CD4-positive, alpha-beta T cell treated with Interleukin-17A for 4 hours (primary cell): Measurements from ENCODE around the gene CASP7.

ENCODE experiments used
- DNase-seq: peaks from one replicate; pipeline ENCODE4 v3.0.0-alpha.2; 2020; ENCODE audit warnings: mixed read lengths

Gene CASP7

GRCh38 chr10:113666682-113667252, 12.9 kb upstream of the CASP7 start:
- no peak for DNase-seq

DNA sequence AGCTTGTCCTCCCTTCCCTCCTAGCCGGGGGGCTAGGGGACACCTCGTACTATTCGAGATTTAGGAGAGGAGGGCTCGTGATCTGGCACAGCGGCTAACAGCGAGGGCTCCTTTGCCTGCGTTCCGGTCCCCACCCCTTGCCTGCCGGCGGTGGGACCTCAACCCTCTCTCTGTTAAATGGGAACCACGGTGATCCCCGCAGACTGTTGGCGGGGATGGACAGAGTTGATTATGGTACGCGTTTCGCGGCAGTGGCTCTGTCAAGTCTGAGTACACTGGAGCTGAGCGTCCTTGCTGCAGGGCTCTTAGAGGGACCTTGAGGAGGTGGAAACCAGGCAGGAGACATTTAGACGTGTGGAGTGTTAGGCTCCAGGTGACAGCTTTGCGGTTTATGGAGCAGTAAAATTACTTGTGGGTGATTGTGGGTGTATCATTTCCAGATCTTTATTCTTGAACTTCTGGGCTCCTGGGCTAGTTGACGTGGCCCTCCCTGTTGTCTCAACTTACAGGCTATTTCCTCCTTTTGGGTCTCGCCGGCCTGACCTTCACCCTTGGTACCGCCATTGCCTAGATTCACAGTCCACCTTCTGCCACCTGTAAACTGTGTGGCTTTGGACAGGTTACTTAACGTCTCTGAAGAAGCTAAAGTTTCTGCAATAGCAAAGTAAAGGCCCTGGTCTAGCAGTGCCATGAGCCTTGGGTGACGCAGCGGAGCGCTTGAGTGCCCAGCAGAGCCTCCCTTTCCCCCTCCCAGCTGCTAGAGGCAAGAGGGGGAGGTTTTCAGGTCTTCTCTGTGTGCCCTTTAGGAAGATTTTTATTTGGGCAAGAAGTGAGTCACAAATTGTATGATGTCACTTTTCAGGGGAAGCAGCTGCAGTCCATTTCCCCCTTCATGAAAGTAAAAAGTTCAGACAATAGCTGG, 739 bp downstream of the CASP7 start:
- DNase-seq = peak; percentile 41

- no peak for DNase-seq
Observed at GRCh38 chr10:113681533-113682470, 2.1 kb downstream of the CASP7 start.

DNA sequence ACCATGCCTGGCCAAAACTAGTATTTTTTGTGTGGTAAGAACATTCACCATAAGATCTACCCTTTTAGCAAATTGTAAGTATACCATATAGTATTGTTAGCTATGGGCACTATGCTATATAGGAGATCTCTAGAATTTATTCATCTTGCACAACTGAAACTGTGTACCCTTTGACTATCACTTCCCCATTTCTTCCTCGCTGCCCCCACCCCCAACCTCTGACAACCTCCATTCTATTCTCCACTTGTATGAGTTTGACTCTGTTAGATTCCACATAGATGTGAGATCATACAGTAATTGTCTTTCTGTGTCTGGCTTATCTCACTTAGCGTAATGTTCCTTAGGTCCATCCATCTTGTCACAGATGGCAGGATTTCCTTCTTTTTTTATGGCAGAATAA, 3.6 kb downstream of the CASP7 start:
- DNase-seq = no peak

GRCh38 chr10:113686028-113686427, 6.3 kb downstream of the CASP7 start:
- DNase-seq = no peak

- DNase-seq = no peak
Observed at GRCh38 chr10:113687037-113687436, 7.3 kb downstream of the CASP7 start.

DNA sequence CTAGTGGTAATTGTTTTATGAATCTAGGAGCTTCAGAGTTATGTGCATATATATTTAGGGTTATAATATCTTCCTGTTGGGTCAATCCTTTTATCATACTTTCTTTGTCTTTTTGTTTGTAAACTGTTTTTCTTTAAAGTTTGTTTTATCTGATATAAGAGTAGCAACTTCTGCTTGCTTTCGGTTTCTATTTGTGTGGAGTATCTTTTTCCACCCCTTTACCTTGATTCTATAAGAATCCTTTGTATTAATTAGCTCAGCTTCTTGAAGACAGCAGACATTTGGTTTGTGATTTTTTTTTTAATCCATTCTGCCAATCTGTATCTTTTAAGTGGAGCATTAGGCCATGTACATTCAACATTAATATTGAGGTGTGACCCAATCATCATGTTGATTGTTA, 9.3 kb downstream of the CASP7 start:
- no peak for DNase-seq

- DNase-seq = no peak
Observed at GRCh38 chr10:113689574-113689973, 9.9 kb downstream of the CASP7 start.

- no peak for DNase-seq
Observed at GRCh38 chr10:113690749-113691148, 11.0 kb downstream of the CASP7 start.

DNA sequence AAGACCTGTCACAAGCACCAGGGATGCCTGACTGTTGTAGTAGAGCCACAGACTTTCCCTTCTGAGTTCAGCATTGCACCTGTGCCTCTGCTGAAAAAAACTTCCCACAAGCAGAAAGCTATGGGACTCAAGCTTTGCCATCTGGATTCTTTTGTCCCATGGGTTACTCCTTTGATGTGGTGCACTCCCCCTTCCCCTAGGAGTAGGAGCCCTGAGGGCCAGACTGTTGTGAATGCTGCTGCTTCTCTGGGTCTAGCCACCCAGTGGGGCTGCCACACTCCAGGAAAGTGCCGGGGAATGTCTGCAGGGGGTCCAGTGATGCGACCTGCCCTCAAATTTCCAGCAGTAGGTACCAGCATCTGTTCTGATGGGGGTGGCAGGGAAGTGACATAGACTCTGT, 11.7 kb downstream of the CASP7 start:
- DNase-seq = no peak

DNA sequence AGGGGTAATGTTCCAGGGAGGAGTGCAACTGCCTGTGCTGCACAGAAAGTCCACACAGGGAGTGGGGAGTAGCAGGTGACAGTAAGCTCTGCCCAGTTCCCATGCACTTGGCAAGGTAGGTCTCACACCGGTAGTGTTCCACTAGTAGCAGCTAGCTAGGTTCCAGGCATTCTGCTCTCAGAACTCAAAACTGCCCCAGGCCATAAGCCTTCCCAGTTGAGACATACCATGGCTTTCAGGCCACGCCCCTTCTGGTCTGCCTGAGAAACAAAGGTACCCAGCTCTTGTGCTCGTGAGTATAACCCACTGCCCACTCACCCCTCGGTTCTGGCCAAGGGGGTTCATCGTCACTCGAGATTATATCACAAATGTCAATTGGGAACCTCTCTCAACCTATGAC, 12.6 kb downstream of the CASP7 start:
- DNase-seq = no peak

DNA sequence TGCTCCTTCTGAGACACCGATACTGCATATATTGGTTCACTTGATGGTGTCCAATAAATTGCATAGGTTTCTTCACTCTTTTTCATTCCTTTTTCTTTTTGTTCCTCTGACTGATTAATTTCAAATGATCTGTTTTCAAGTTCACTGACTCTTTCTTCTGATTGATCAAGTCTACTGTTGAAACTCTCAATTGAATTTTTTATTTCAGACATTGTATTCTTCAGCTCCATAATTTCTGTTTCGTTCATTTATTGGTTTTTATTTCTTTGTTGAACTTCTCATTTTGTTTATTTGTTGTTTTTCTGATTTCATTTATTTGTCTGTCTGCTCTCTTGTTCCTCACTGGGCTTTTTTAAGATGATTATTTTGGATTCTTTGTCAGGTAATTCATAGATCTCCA, 13.6 kb downstream of the CASP7 start:
- DNase-seq = no peak

DNA sequence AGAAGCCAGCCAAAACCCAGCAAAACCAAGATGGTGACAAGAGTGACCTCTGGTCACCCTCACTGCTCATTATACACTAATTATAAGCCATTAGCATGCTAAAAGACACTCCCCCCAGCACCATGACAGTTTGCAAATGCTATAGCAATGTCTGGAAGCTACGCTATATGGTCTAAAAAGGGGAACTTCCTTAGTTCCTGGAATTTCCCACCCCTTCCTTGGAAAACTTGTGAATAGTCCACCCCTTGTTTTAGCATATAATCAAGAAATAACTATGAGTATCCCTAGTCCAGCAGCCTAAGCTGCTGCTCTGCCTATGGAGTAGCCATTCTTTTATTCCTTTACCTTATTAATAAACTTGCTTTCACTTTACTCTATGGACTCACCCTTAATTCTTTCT, 16.0 kb downstream of the CASP7 start:
- DNase-seq = no peak

- DNase-seq = no peak
Observed at GRCh38 chr10:113697595-113697994, 17.9 kb downstream of the CASP7 start.

DNA sequence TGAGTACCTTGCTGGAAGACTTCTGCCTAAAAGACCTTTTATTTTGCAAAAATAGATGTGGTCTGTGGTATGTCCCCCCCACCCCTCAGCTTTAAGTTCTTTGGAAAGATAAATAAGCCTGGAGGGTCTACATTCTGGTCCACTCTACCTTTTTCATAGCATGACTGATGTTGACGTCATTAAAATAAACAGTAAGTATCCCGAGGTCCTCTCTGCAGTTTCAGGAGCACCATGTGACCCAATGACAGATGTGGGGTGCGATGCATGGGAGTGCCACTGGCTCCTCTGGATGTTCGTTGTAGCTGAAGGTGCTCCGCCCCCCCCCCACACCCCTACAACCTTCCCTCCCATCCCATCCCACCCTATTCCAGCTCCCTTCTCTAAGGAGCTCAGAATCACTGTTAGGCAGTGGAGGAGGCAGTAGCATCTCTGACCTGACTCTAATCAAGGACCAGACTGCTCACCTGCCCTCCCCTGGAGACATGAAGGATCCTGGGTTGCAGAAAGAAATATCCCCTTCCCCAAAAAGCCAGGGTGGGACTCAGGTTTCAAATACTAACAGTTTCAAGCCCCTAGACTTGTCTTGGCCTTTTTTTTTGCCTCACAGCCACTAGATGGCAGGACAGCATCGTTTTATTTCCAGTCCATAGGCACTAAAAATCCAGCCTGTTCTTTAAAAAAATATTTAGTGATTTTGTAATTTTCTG, 25.1 kb downstream of the CASP7 start:
- peak; percentile 21 for DNase-seq

DNA sequence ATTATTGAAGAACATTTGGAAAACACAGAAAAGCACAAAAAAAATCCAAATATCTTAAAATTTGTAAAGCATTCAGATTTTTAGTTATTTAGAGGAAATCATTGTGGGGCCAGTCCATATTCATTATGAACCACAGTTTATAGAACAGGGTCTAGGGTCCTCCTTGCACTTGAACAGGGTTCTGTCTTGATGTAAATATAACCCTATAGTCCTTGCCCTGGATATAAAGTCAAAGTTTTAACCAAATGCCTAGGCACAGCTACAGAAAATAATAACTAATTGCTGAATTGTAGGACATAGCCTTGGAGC, 25.6 kb downstream of the CASP7 start:
- DNase-seq = no peak

DNA sequence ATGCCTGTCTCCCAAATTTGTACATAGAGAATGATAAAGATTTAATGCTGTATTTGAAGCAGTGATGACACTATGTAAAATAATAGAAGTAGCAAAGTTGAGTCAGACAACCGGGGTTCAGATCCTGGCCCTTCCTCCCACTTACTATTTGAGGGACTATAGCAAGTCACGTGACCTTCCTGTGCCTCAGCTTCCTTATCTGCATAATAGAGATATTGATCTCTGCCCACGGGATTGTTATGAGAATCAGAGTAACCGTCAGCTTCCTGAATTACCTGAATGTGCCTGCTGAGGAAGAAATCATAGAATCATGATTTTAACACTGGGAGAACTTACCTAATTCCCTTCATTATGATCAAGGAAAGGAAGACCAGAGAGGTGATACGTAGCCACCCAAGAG, 26.9 kb downstream of the CASP7 start:
- DNase-seq = no peak

DNA sequence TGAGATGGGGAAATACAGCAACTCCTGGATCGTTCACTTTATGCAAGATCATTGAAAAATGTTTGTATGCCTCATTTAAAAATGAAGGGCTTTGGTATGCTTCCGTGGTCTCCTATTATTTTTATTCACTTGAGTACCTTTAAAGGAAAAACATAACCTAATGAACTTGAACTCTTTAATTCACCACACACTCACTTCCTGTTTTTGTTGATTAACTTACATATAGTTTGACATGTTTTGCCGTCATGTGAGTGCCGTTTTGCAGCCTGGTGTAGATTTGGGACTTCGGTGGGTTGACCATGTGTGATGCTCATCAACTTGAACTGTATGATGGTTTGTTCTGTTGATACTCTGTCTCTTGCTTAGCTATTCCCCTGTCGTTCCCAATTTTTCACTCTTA, 28.9 kb downstream of the CASP7 start:
- no peak for DNase-seq

GRCh38 chr10:113709221-113709838, 29.6 kb downstream of the CASP7 start:
- DNase-seq = no peak

DNA sequence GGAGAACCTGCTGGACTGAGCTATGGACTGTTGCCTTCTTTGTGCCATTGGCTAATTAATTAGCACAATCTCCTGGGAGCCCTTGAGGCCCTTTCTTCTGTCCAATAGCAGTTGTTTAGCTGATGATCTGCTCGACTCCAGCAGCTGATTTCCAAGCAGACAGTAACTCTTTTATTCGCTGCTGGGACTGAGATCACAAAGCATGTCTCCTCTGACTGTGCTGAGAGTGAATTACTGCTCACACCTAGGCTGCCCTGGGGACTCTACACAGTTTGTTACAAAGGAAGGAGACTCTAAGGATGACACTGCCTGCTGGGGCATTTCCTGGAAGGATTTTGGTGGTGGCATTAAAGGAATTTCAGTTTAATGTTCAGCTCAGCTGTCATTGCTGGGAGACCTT, 31.4 kb downstream of the CASP7 start:
- no peak for DNase-seq

- no peak for DNase-seq
Observed at GRCh38 chr10:113712024-113712423, 32.3 kb downstream of the CASP7 start.
